Activated CD4-positive, alpha-beta memory T cell treated with anti-CD3 and anti-CD28 coated beads for 36 hours (primary cell): ENCODE results near the gene RBM39. TPM values are rescaled to one million over a fixed set of nuclear protein-coding genes. Genes with fewer than 3 reads are reported as not detected.

Experiments used
- CTCF ChIA-PET: fragments of 350-600 bp; sonication (Branson Sonifier 250); formaldehyde crosslinking; loops from one replicate; lab custom pipeline; 2021; ENCODE audit warnings: antibody characterized with exemption, inconsistent platforms; lab: Charles Lee
- POLR2A ChIA-PET: fragments of 350-600 bp; sonication (Branson Sonifier 250); formaldehyde crosslinking; loops from one replicate; lab custom pipeline; 2021; ENCODE audit warnings: antibody characterized with exemption; lab: Charles Lee
- DNase-seq: peaks from one replicate; pipeline ENCODE4 v3.0.0-alpha.2; 2020
- H3K27ac Mint-ChIP-seq: one replicate; pipeline ENCODE4 v1.8.0; 2021; ENCODE audit warnings: mixed read lengths
- H3K27me3 Mint-ChIP-seq: one replicate; pipeline ENCODE4 v1.8.0; 2021; ENCODE audit warnings: mixed read lengths
- H3K36me3 Mint-ChIP-seq: one replicate; pipeline ENCODE4 v1.8.0; 2021; ENCODE audit warnings: mixed read lengths
- H3K4me1 Mint-ChIP-seq: one replicate; pipeline ENCODE4 v1.8.0; 2021; ENCODE audit warnings: low read depth, mixed read lengths
- H3K4me3 Mint-ChIP-seq: one replicate; pipeline ENCODE4 v1.8.0; 2021; ENCODE audit warnings: mild to moderate bottlenecking, mixed read lengths
- H3K9me3 Mint-ChIP-seq: one replicate; pipeline ENCODE4 v1.8.0; 2021; ENCODE audit warnings: mixed read lengths
- intact Hi-C: fragments of 100-400 bp; cut with micrococcal nuclease; formaldehyde crosslinking; loops from one replicate; pipeline ENCODE4 v1.15.1; 2023
- total RNA-seq, 2 experiments: library from RNA; stranded (reverse); gene quantifications; one replicate each; pipeline ENCODE4 v1.2.3, GENCODE V29; 2021

RBM39 gene
- total RNA-seq, 2 experiments from 2014 or later: 243 to 259 TPM

GRCh38 chr20:35734374-35734773, 7.7 kb downstream of the RBM39 start:
- intact Hi-C loops: no loop called here
- H3K4me1 Mint-ChIP-seq: peaks cover 59% of the 10 kb centered on the region

GRCh38 chr20:35732644-35732982, 9.4 kb downstream of the RBM39 start:
- ChIA-PET POLR2A (interaction anchor here (0.6 to 3.1 kb wide), 3 partner anchors 10 to 187 kb away, joined by 5 to 10 read pairs (median 9); partner anchors contain the start of gene RBM39), CTCF (no interaction called here)
- H3K36me3 Mint-ChIP-seq: peaks cover 60% of the 10 kb centered on the region
- H3K4me3 Mint-ChIP-seq: no peak overlapping the region
- H3K9me3 Mint-ChIP-seq: no peaks in the 10 kb centered on the region
- intact Hi-C loops: no loop called here
- H3K27ac Mint-ChIP-seq: peak overlapping the region; percentile 38
- no peak for DNase-seq
- peaks cover 47% of the 10 kb centered on the region for H3K4me1 Mint-ChIP-seq
- no peaks in the 10 kb centered on the region for H3K27me3 Mint-ChIP-seq

More at GRCh38 chr20:35734374-35734773, 7.7 kb downstream of the RBM39 start:
- DNase-seq: no peak
- H3K27me3 Mint-ChIP-seq: no peaks in the 10 kb centered on the region
- no peaks in the 10 kb centered on the region for H3K9me3 Mint-ChIP-seq
- ChIA-PET POLR2A (interaction anchor here (0.9 to 6.6 kb wide), 7 partner anchors 9 to 119 kb away, joined by 3 to 44 read pairs (median 9); partner anchors contain the start of genes NFS1, PHF20, ROMO1 and SPAG4), CTCF (interaction anchor here (0.6 kb wide), 1 partner anchor 151 kb away, joined by 4 read pairs; no protein-coding TSS in a partner anchor)
- H3K36me3 Mint-ChIP-seq: peaks cover 67% of the 10 kb centered on the region
- no peak overlapping the region for H3K4me3 Mint-ChIP-seq
- H3K27ac Mint-ChIP-seq: peak overlapping the region; percentile 52

GRCh38 chr20:35731862-35732643, 10.0 kb downstream of the RBM39 start:
- DNase-seq: no peak
- H3K36me3 Mint-ChIP-seq: peaks cover 57% of the 10 kb centered on the region
- intact Hi-C loops: no loop called here
- H3K27ac Mint-ChIP-seq: peak overlapping the region; percentile 2
- no peak overlapping the region for H3K4me3 Mint-ChIP-seq
- H3K27me3 Mint-ChIP-seq: no peaks in the 10 kb centered on the region
- H3K4me1 Mint-ChIP-seq: peaks cover 47% of the 10 kb centered on the region
- ChIA-PET POLR2A (interaction anchor here (0.6 to 3.1 kb wide), 6 partner anchors 7 to 188 kb away, joined by 3 to 10 read pairs (median 8); partner anchors contain the start of gene RBM39), CTCF (no interaction called here)
- no peaks in the 10 kb centered on the region for H3K9me3 Mint-ChIP-seq

DNA sequence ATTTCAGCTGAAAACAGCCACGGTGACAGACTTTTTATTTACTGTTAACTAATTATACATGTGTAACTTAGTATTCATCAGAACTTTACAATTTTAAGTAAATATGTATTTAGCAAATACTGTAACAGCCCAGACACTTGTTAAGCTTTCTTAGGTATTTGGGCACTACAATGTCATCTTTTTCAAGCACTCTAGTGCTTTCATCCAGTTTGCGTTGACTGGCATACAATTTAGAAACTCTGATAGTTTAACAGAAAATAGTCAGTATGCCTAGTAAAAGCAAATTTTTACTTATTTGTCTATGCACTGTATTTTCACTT, 10.6 kb downstream of the RBM39 start:
- ChIA-PET POLR2A (interaction anchor here (0.6 to 2.7 kb wide), 7 partner anchors 8 to 55 kb away, joined by 3 to 13 read pairs (median 7); partner anchors contain the start of gene RBM39), CTCF (interaction anchor here (1.0 kb wide), 1 partner anchor 20 kb away, joined by 5 read pairs; no protein-coding TSS in a partner anchor)
- Mint-ChIP-seq H3K27me3 (no peaks in the 10 kb centered on the region), H3K4me3 (no peak overlapping the region), H3K9me3 (no peaks in the 10 kb centered on the region), H3K36me3 (peaks cover 63% of the 10 kb centered on the region), H3K27ac (no peak overlapping the region), H3K4me1 (peaks cover 50% of the 10 kb centered on the region)
- DNase-seq: no peak
- intact Hi-C loops: no loop called here

GRCh38 chr20:35730583-35731468, 11.2 kb downstream of the RBM39 start:
- H3K4me3 Mint-ChIP-seq: no peak overlapping the region
- ChIA-PET POLR2A (interaction anchor here (0.5 to 2.7 kb wide), 10 partner anchors 8 to 55 kb away, joined by 3 to 13 read pairs (median 6); partner anchors contain the start of genes NFS1, RBM39 and ROMO1), CTCF (interaction anchor here (1.0 to 1.4 kb wide), 3 partner anchors 9 to 26 kb away, joined by 5 to 6 read pairs (median 6); no protein-coding TSS in a partner anchor)
- intact Hi-C loops: no loop called here
- H3K27me3 Mint-ChIP-seq: no peaks in the 10 kb centered on the region
- no peaks in the 10 kb centered on the region for H3K9me3 Mint-ChIP-seq
- H3K4me1 Mint-ChIP-seq: peaks cover 46% of the 10 kb centered on the region
- peaks cover 64% of the 10 kb centered on the region for H3K36me3 Mint-ChIP-seq
- H3K27ac Mint-ChIP-seq: no peak overlapping the region
- DNase-seq: no peak

GRCh38 chr20:35729836-35730582, 12.1 kb downstream of the RBM39 start:
- Mint-ChIP-seq H3K36me3 (peaks cover 66% of the 10 kb centered on the region), H3K4me1 (peaks cover 46% of the 10 kb centered on the region), H3K27me3 (no peaks in the 10 kb centered on the region), H3K4me3 (no peak overlapping the region), H3K27ac (peak overlapping the region; percentile 45), H3K9me3 (no peaks in the 10 kb centered on the region)
- DNase-seq: no peak
- CTCF ChIA-PET: interaction anchor here (1.3 to 1.4 kb wide), 2 partner anchors 10 to 25 kb away, joined by 6 read pairs; no protein-coding TSS in a partner anchor
- intact Hi-C loops: no loop called here
- POLR2A ChIA-PET: interaction anchor here (0.5 to 2.7 kb wide), 9 partner anchors 7 to 49 kb away, joined by 4 to 13 read pairs (median 7); partner anchors contain the start of genes NFS1, RBM39 and ROMO1

DNA sequence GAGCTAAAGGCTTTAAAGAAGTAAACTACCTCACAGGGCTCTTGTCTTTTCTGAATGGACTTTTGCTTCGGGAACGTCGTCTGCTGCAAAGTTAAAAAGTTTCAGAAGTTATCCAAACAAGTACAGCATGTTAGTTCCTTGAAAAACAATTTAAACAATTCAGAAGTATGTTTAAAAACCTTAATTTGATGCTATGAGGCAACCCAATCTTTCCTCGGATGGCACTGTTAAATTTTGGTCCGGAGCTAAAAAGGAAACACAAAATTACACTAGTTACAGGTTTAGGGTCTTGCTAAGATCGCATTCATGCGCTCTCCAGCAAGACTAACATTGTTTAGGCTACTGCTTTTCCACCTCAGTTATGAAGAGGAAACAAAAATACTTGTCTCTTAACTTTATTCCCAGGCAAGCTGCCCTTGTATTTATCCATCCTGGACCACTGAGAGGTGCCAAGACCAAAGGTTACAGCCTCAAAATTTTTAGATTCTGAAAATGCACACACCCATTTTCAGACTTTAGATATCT, 12.7 kb downstream of the RBM39 start:
- no peaks in the 10 kb centered on the region for H3K9me3 Mint-ChIP-seq
- H3K36me3 Mint-ChIP-seq: peaks cover 69% of the 10 kb centered on the region
- H3K4me3 Mint-ChIP-seq: no peak overlapping the region
- no peaks in the 10 kb centered on the region for H3K27me3 Mint-ChIP-seq
- H3K27ac Mint-ChIP-seq: no peak overlapping the region
- no peak for DNase-seq
- ChIA-PET POLR2A (interaction anchor here (1.8 to 2.7 kb wide), 3 partner anchors 13 to 21 kb away, joined by 4 to 13 read pairs (median 8); partner anchors contain the start of gene RBM39), CTCF (interaction anchor here (1.0 to 1.4 kb wide), 2 partner anchors 10 to 13 kb away, joined by 3 to 6 read pairs; partner anchors contain the start of gene RBM39)
- peaks cover 45% of the 10 kb centered on the region for H3K4me1 Mint-ChIP-seq
- intact Hi-C loops: no loop called here

DNA sequence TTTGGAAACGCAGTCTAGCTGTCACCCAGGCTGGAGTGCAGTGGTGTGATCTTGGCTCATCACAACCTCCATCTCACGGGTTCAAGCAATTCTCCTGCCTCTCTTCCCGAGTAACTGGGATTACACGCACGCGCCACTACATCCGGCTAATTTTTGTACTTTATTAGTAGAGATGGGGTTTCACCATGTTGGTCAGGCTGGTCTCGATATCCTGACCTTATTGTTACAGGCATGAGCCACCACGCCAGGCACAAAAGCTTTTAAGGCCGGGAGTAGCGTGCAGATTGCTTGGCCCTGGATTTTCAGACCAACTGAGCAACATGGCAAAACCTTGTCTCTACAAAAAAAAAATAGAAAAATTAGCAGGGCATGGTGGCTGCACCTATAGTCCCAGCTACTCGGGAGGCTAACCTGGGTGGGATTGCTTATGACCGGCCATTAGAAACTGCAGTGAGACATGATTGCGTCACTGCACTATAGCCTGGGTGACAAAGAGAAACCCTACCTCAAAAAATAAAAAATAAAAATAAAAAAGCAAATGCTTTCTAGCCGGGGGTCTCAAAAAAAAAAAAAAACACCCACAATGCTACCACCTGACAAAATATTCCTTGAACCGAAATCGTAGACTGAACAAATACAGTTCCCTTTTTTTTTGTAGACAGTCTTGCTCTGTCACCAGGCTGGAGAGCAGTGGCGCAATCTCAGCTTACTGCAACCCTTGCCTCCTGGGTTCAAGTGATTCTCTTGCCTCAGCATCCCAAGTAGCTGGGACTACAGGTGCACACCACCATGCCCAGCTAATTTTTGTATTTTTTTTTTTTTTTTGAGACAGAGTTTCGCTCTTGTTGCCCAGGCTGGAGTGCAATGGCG, 15.0 kb downstream of the RBM39 start:
- CTCF ChIA-PET: no interaction called here
- Mint-ChIP-seq H3K4me1 (peaks cover 45% of the 10 kb centered on the region), H3K4me3 (no peak overlapping the region), H3K27me3 (no peaks in the 10 kb centered on the region), H3K36me3 (peaks cover 64% of the 10 kb centered on the region), H3K27ac (peak overlapping the region; percentile 6), H3K9me3 (no peaks in the 10 kb centered on the region)
- DNase-seq: no peak
- POLR2A ChIA-PET: interaction anchor here (0.7 to 1.3 kb wide), 4 partner anchors 9 to 23 kb away, joined by 3 to 6 read pairs (median 4); no protein-coding TSS in a partner anchor
- intact Hi-C loops: no loop called here

- peaks cover 43% of the 10 kb centered on the region for H3K4me1 Mint-ChIP-seq
- H3K27ac Mint-ChIP-seq: peak overlapping the region; percentile 42
- POLR2A ChIA-PET: interaction anchor here (1.2 to 1.5 kb wide), 2 partner anchors 10 to 17 kb away, joined by 3 to 4 read pairs; partner anchors contain the start of gene RBM39
- intact Hi-C loops: no loop called here
- no peaks in the 10 kb centered on the region for H3K9me3 Mint-ChIP-seq
- no peaks in the 10 kb centered on the region for H3K27me3 Mint-ChIP-seq
- CTCF ChIA-PET: interaction anchor here (0.7 to 1.0 kb wide), 2 partner anchors 10 to 160 kb away, joined by 3 read pairs; no protein-coding TSS in a partner anchor
- DNase-seq: no peak
- peaks cover 65% of the 10 kb centered on the region for H3K36me3 Mint-ChIP-seq
- no peak overlapping the region for H3K4me3 Mint-ChIP-seq
Measured at GRCh38 chr20:35724321-35725230, 17.5 kb downstream of the RBM39 start.
